ENCODE measurements around the gene TCFL5.

Gene TCFL5

GRCh38 chr20:62899633-62900051 is 38.0 kb upstream of the TCFL5 start:
- Histone ChIP-seq H3K79me2 (ENCODE audit: insufficient read depth, low read length) (no peaks in the 10 kb centered on the region), H3K9ac (ENCODE audit: low read length) (0 out of 2 replicates have a peak overlapping the region, but pooled peaks have one; percentile 2), H2AFZ (ENCODE audit: low read length) (no peak overlapping the region), H3K4me1 (ENCODE audit: insufficient read depth, low read length, severe bottlenecking) (peaks cover 26% of the 10 kb centered on the region), H3K4me3 (ENCODE audit: low read depth, low read length, poor library complexity, severe bottlenecking) (no peak overlapping the region), H3K36me3 (ENCODE audit: insufficient read depth, low read length) (peaks cover 66% of the 10 kb centered on the region), H4K20me1 (ENCODE audit: insufficient read depth, low read length) (no peaks in the 10 kb centered on the region), H3K4me2 (ENCODE audit: low read length) (no peak overlapping the region), H3K27me3 (ENCODE audit: insufficient read depth, low read length) (no peaks in the 10 kb centered on the region), H3K9me2 (ENCODE audit: low read depth, low read length) (no peaks in the 10 kb centered on the region), H3K9me3 (ENCODE audit: low read length) (no peaks in the 10 kb centered on the region), H3F3A (ENCODE audit: insufficient read depth, low read length) (0 out of 2 replicates have a peak, but pooled peaks cover 3% of the 10 kb centered on the region), H3K27ac (ENCODE audit: low read depth, low read length, poor library complexity, severe bottlenecking) (no peak overlapping the region)
- TF ChIP-seq EZH2 (IDR thresholded peaks at IDR 0.05; ENCODE audit: borderline replicate concordance, low read length) (no peak), CTCF (IDR thresholded peaks at IDR 0.05; ENCODE audit: low read length) (no peak)

GRCh38 chr20:62898970-62899632 is 37.5 kb upstream of the TCFL5 start:
- H3K9me2 ChIP-seq (ENCODE audit: low read depth, low read length), result no peaks in the 10 kb centered on the region
- H3K36me3 ChIP-seq (ENCODE audit: insufficient read depth, low read length), result peaks cover 69% of the 10 kb centered on the region
- H3K27me3 ChIP-seq (ENCODE audit: insufficient read depth, low read length), result no peaks in the 10 kb centered on the region
- no peak overlapping the region for H2AFZ ChIP-seq (ENCODE audit: low read length)
- 0 out of 2 replicates have a peak overlapping the region, but pooled peaks have one; percentile 2 for H3K9ac ChIP-seq (ENCODE audit: low read length)
- no peak overlapping the region for H3K27ac ChIP-seq (ENCODE audit: low read depth, low read length, poor library complexity, severe bottlenecking)
- H4K20me1 ChIP-seq (ENCODE audit: insufficient read depth, low read length), result no peaks in the 10 kb centered on the region
- no peak overlapping the region for H3K4me2 ChIP-seq (ENCODE audit: low read length)
- H3K79me2 ChIP-seq (ENCODE audit: insufficient read depth, low read length), result no peaks in the 10 kb centered on the region
- H3K4me3 ChIP-seq (ENCODE audit: low read depth, low read length, poor library complexity, severe bottlenecking), result no peak overlapping the region
- peaks cover 26% of the 10 kb centered on the region for H3K4me1 ChIP-seq (ENCODE audit: insufficient read depth, low read length, severe bottlenecking)
- no peak for TF ChIP-seq EZH2 (IDR thresholded peaks at IDR 0.05; ENCODE audit: borderline replicate concordance, low read length)
- H3F3A ChIP-seq (ENCODE audit: insufficient read depth, low read length), result 0 out of 2 replicates have a peak, but pooled peaks cover 3% of the 10 kb centered on the region
- H3K9me3 ChIP-seq (ENCODE audit: low read length), result no peaks in the 10 kb centered on the region

GRCh38 chr20:62898093-62898964 is 36.7 kb upstream of the TCFL5 start:
- TF ChIP-seq EZH2 (IDR thresholded peaks at IDR 0.05; ENCODE audit: borderline replicate concordance, low read length) (no peak), CTCF (IDR thresholded peaks at IDR 0.05; ENCODE audit: low read length) (no peak)
- Histone ChIP-seq H3K79me2 (ENCODE audit: insufficient read depth, low read length) (no peaks in the 10 kb centered on the region), H3K9me2 (ENCODE audit: low read depth, low read length) (no peaks in the 10 kb centered on the region), H4K20me1 (ENCODE audit: insufficient read depth, low read length) (no peaks in the 10 kb centered on the region), H3K9ac (ENCODE audit: low read length) (no peak overlapping the region), H3K9me3 (ENCODE audit: low read length) (no peaks in the 10 kb centered on the region), H3K36me3 (ENCODE audit: insufficient read depth, low read length) (peaks cover 69% of the 10 kb centered on the region), H3K4me1 (ENCODE audit: insufficient read depth, low read length, severe bottlenecking) (peaks cover 26% of the 10 kb centered on the region), H3K27ac (ENCODE audit: low read depth, low read length, poor library complexity, severe bottlenecking) (no peak overlapping the region), H3K4me3 (ENCODE audit: low read depth, low read length, poor library complexity, severe bottlenecking) (no peak overlapping the region), H3F3A (ENCODE audit: insufficient read depth, low read length) (0 out of 2 replicates have a peak, but pooled peaks cover 3% of the 10 kb centered on the region), H3K4me2 (ENCODE audit: low read length) (no peak overlapping the region), H2AFZ (ENCODE audit: low read length) (no peak overlapping the region), H3K27me3 (ENCODE audit: insufficient read depth, low read length) (no peaks in the 10 kb centered on the region)

Data from OCI-LY1 (cell line).